GM12874 (cell line): ENCODE measurements around the gene DLG1.

Source experiments
- CTCF ChIP-seq: IDR thresholded peaks from 2 replicates; pipeline ENCODE4 v1.5.1; 2011; ENCODE audit warnings: low read depth, mild to moderate bottlenecking, control low read depth, low read length, moderate library complexity; ENCODE audit not compliant: insufficient read depth

DLG1 gene

GRCh38 chr3:197205675-197206074 is 92.7 kb downstream of the DLG1 start:
- no peak for TF ChIP-seq CTCF

GRCh38 chr3:197205265-197205664 is 93.1 kb downstream of the DLG1 start:
- TF ChIP-seq CTCF, result no peak

DNA sequence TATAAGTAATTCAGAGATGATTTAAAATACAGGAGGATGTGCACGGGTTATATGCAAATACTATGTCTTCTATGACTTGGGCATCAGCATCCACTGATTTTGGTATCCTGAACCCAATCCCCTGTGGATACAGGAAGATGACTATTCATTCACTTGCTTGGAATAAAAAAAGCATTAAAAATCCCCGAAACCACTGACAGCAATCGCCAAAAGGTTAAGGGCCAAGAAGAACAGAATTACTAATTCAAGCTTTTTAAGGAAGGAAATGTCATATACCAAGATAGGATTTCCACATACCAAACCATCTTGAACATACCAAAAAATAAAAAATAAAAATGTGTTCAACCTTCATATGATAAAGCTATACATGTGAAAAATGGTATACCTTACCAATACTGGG is 93.7 kb downstream of the DLG1 start:
- no peak for TF ChIP-seq CTCF

- no peak for TF ChIP-seq CTCF
These were observed 94.7 kb downstream of the DLG1 start for GRCh38 chr3:197203714-197204146.

- no peak for TF ChIP-seq CTCF
These were observed 95.7 kb downstream of the DLG1 start for GRCh38 chr3:197202694-197203093.

GRCh38 chr3:197201791-197202452 is 96.5 kb downstream of the DLG1 start:
- no peak for TF ChIP-seq CTCF

GRCh38 chr3:197197334-197197733 is 101.1 kb downstream of the DLG1 start:
- no peak for TF ChIP-seq CTCF
